ENCODE data around the gene SYPL1.

DNA sequence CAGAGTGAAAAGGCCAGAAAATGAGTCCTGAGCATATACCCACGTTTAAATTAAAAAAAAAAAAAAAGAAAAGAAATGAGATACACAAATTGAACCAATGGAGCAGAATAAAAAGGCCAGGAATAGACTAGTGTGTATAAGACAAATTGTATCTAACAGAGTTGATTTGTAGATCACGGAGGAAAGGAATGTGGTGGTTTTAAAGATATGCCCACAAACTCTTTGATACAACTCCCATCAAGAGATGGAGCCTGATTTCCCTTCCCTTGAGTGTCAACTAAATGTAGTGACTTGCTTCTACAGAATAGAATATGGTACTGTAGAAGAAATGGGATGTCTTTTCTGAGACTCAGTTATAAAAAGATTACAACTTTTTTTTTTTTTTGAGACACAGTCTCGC, 10.4 kb downstream of the SYPL1 start:
- TF ChIP-seq CTCF (IDR thresholded peaks at IDR 0.05): no peak
- TF ChIP-seq ZFX (IDR thresholded peaks at IDR 0.05; ENCODE audit: borderline replicate concordance): no peak
